Activated T-cell treated with anti-CD3 and anti-CD28 coated beads, Interleukin-2, amount 50 U/mL, for 4 hours (primary cell): Measurements from ENCODE around the gene DYSF. TPM values are rescaled to one million over a fixed set of nuclear protein-coding genes. Genes with fewer than 3 reads are reported as not detected.

ENCODE experiments used
- ATAC-seq, 2 donors: fragments of 200-7000 bp; cut with Tn5 transposase; one replicate each; pipeline ENCODE4 v1.10.0; 2021
- DNase-seq: peaks from one replicate; pipeline ENCODE4 v3.0.0-alpha.2; 2020
- H3K27me3 Mint-ChIP-seq: one replicate; pipeline ENCODE4 v1.8.0; 2021; ENCODE audit warnings: low read depth, mixed read lengths
- H3K36me3 Mint-ChIP-seq: one replicate; pipeline ENCODE4 v1.8.0; 2022; ENCODE audit warnings: mixed read lengths; ENCODE audit not compliant: insufficient read depth
- H3K4me1 Mint-ChIP-seq: one replicate; pipeline ENCODE4 v1.8.0; 2021; ENCODE audit warnings: low read depth, mixed read lengths
- H3K4me3 Mint-ChIP-seq: one replicate; pipeline ENCODE4 v1.8.0; 2021; ENCODE audit warnings: mild to moderate bottlenecking, moderate library complexity, mixed read lengths
- H3K9me3 Mint-ChIP-seq: one replicate; pipeline ENCODE4 v1.8.0; 2021; ENCODE audit warnings: mixed read lengths
- total RNA-seq, 3 donors: library from RNA; stranded (reverse); gene quantifications; one replicate each; pipeline ENCODE4 v1.2.1, GENCODE V29; 2021

Gene DYSF
- total RNA-seq, 3 donors from 2014 or later, result 0.16 to 0.87 (median 0.25) TPM

GRCh38 chr2:71461304-71461671 lies 7.9 kb downstream of the DYSF start:
- no peak overlapping the region for H3K4me3 Mint-ChIP-seq
- H3K9me3 Mint-ChIP-seq, result no peaks in the 10 kb centered on the region
- H3K36me3 Mint-ChIP-seq, result no peaks in the 10 kb centered on the region
- ATAC-seq (no peak), DNase-seq (no peak)
- H3K4me1 Mint-ChIP-seq, result no peaks in the 10 kb centered on the region
- H3K27me3 Mint-ChIP-seq, result peaks cover 6% of the 10 kb centered on the region

GRCh38 chr2:71462056-71462605 lies 8.8 kb downstream of the DYSF start:
- ATAC-seq (no peak), DNase-seq (no peak)
- no peaks in the 10 kb centered on the region for H3K9me3 Mint-ChIP-seq

GRCh38 chr2:71462641-71463341 lies 9.4 kb downstream of the DYSF start:
- Mint-ChIP-seq H3K36me3 (no peaks in the 10 kb centered on the region), H3K4me3 (no peak overlapping the region), H3K9me3 (no peaks in the 10 kb centered on the region), H3K4me1 (peaks cover 6% of the 10 kb centered on the region), H3K27me3 (peaks cover 8% of the 10 kb centered on the region)
- ATAC-seq, result no peak
- DNase-seq, result no peak

More at GRCh38 chr2:71462056-71462605, 8.8 kb downstream of the DYSF start:
- H3K4me3 Mint-ChIP-seq, result no peak overlapping the region
- no peaks in the 10 kb centered on the region for H3K36me3 Mint-ChIP-seq
- peaks cover 2% of the 10 kb centered on the region for H3K4me1 Mint-ChIP-seq
- peaks cover 4% of the 10 kb centered on the region for H3K27me3 Mint-ChIP-seq

- DNase-seq, result no peak
- H3K36me3 Mint-ChIP-seq, result no peaks in the 10 kb centered on the region
- H3K4me3 Mint-ChIP-seq, result no peak overlapping the region
- H3K27me3 Mint-ChIP-seq, result peaks cover 8% of the 10 kb centered on the region
- no peaks in the 10 kb centered on the region for H3K9me3 Mint-ChIP-seq
- H3K4me1 Mint-ChIP-seq, result peaks cover 6% of the 10 kb centered on the region
- ATAC-seq, result no peak
Measured at GRCh38 chr2:71463342-71463654, 9.9 kb downstream of the DYSF start.

GRCh38 chr2:71464389-71464788 lies 11.0 kb downstream of the DYSF start:
- Mint-ChIP-seq H3K4me3 (no peak overlapping the region), H3K27me3 (peaks cover 17% of the 10 kb centered on the region), H3K36me3 (no peaks in the 10 kb centered on the region), H3K9me3 (no peaks in the 10 kb centered on the region), H3K4me1 (peaks cover 6% of the 10 kb centered on the region)
- DNase-seq (no peak), ATAC-seq (no peak)

- Mint-ChIP-seq H3K27me3 (peaks cover 26% of the 10 kb centered on the region), H3K4me1 (peaks cover 6% of the 10 kb centered on the region), H3K9me3 (no peaks in the 10 kb centered on the region), H3K4me3 (no peak overlapping the region), H3K36me3 (no peaks in the 10 kb centered on the region)
- ATAC-seq (no peak), DNase-seq (no peak)
Measured at GRCh38 chr2:71465356-71465755, 12.0 kb downstream of the DYSF start.

GRCh38 chr2:71465961-71466300 lies 12.6 kb downstream of the DYSF start:
- Mint-ChIP-seq H3K4me1 (peaks cover 6% of the 10 kb centered on the region), H3K4me3 (no peak overlapping the region), H3K27me3 (peaks cover 26% of the 10 kb centered on the region), H3K36me3 (no peaks in the 10 kb centered on the region), H3K9me3 (no peaks in the 10 kb centered on the region)
- no peak for DNase-seq
- ATAC-seq, result no peak

- H3K36me3 Mint-ChIP-seq, result no peaks in the 10 kb centered on the region
- peak; percentile 51 to 68 for ATAC-seq
Measured at GRCh38 chr2:71466301-71467179, 13.2 kb downstream of the DYSF start.

GRCh38 chr2:71467180-71467815 lies 13.9 kb downstream of the DYSF start:
- DNase-seq (no peak), ATAC-seq (peak in 1 of 2 donors; percentile 9)
- Mint-ChIP-seq H3K9me3 (no peaks in the 10 kb centered on the region), H3K27me3 (peaks cover 26% of the 10 kb centered on the region), H3K4me3 (peak overlapping the region; percentile 78), H3K36me3 (no peaks in the 10 kb centered on the region), H3K4me1 (peaks cover 6% of the 10 kb centered on the region)

More at GRCh38 chr2:71466301-71467179, 13.2 kb downstream of the DYSF start:
- no peak for DNase-seq
- Mint-ChIP-seq H3K4me3 (peak overlapping the region; percentile 78), H3K27me3 (peaks cover 26% of the 10 kb centered on the region), H3K4me1 (peaks cover 6% of the 10 kb centered on the region), H3K9me3 (no peaks in the 10 kb centered on the region)

- H3K4me1 Mint-ChIP-seq, result peaks cover 6% of the 10 kb centered on the region
- ATAC-seq (no peak), DNase-seq (no peak)
- H3K4me3 Mint-ChIP-seq, result no peak overlapping the region
- peaks cover 30% of the 10 kb centered on the region for H3K27me3 Mint-ChIP-seq
- H3K36me3 Mint-ChIP-seq, result no peaks in the 10 kb centered on the region
- H3K9me3 Mint-ChIP-seq, result no peaks in the 10 kb centered on the region
Measured at GRCh38 chr2:71468279-71469015, 15.1 kb downstream of the DYSF start.

GRCh38 chr2:71469403-71470398 lies 16.3 kb downstream of the DYSF start:
- no peak for ATAC-seq
- H3K27me3 Mint-ChIP-seq, result peaks cover 32% of the 10 kb centered on the region
- H3K4me3 Mint-ChIP-seq, result no peak overlapping the region
- DNase-seq, result no peak
- no peaks in the 10 kb centered on the region for H3K9me3 Mint-ChIP-seq
- H3K4me1 Mint-ChIP-seq, result peaks cover 6% of the 10 kb centered on the region
- no peaks in the 10 kb centered on the region for H3K36me3 Mint-ChIP-seq

- H3K27me3 Mint-ChIP-seq, result peaks cover 32% of the 10 kb centered on the region
- H3K36me3 Mint-ChIP-seq, result no peaks in the 10 kb centered on the region
- no peak overlapping the region for H3K4me3 Mint-ChIP-seq
- H3K9me3 Mint-ChIP-seq, result no peaks in the 10 kb centered on the region
- peaks cover 6% of the 10 kb centered on the region for H3K4me1 Mint-ChIP-seq
- DNase-seq (no peak), ATAC-seq (no peak)
Measured at GRCh38 chr2:71471276-71471675, 17.9 kb downstream of the DYSF start.

GRCh38 chr2:71472019-71472418 lies 18.7 kb downstream of the DYSF start:
- Mint-ChIP-seq H3K9me3 (no peaks in the 10 kb centered on the region), H3K27me3 (peaks cover 29% of the 10 kb centered on the region), H3K4me1 (peaks cover 5% of the 10 kb centered on the region), H3K4me3 (no peak overlapping the region), H3K36me3 (no peaks in the 10 kb centered on the region)
- DNase-seq (no peak), ATAC-seq (no peak)
